H9 (cell line): ENCODE measurements around the gene PCDHGA2. TPM values are rescaled to one million over a fixed set of nuclear protein-coding genes. Genes with fewer than 3 reads are reported as not detected.

Experiments
- DNase-seq: peaks from one replicate; pipeline ENCODE4 v3.0.0-alpha.2; 2017
- H2AFZ ChIP-seq: one replicate; pipeline ENCODE4 v1.6.1; 2013; ENCODE audit warnings: mild to moderate bottlenecking, low read length, control low read depth, moderate library complexity
- H2AK5ac ChIP-seq: 2 replicates; pipeline ENCODE4 v1.6.1; 2013; ENCODE audit warnings: low read length, control low read depth, mixed read lengths; ENCODE audit not compliant: insufficient read length
- H2BK120ac ChIP-seq: one replicate; pipeline ENCODE4 v1.6.1; 2013; ENCODE audit warnings: low read depth, mild to moderate bottlenecking, low read length, control low read depth, inconsistent platforms; ENCODE audit not compliant: poor library complexity, severe bottlenecking
- H2BK12ac ChIP-seq: 2 replicates; pipeline ENCODE4 v1.6.1; 2013; ENCODE audit warnings: low read length, control low read depth, mixed read lengths, low read depth; ENCODE audit not compliant: insufficient read length
- H2BK15ac ChIP-seq: 2 replicates; pipeline ENCODE4 v1.6.1; 2013; ENCODE audit warnings: low read depth, low read length, control low read depth
- H2BK20ac ChIP-seq: one replicate; pipeline ENCODE4 v1.6.1; 2013; ENCODE audit warnings: low read depth, mild to moderate bottlenecking, low read length, control low read depth, inconsistent platforms; ENCODE audit not compliant: poor library complexity, severe bottlenecking
- H2BK5ac ChIP-seq: 2 replicates; pipeline ENCODE4 v1.6.1; 2013; ENCODE audit warnings: low read length, control low read depth, mixed read lengths; ENCODE audit not compliant: insufficient read length
- H3K14ac ChIP-seq: 2 replicates; pipeline ENCODE4 v1.6.1; 2013; ENCODE audit warnings: low read length, control low read depth; ENCODE audit not compliant: insufficient read depth
- H3K18ac ChIP-seq: 2 replicates; pipeline ENCODE4 v1.6.1; 2013; ENCODE audit warnings: low read depth, mild to moderate bottlenecking, mixed read lengths, low read length, control low read depth; ENCODE audit not compliant: insufficient read length
- H3K23ac ChIP-seq: 2 replicates; pipeline ENCODE4 v1.6.1; 2013; ENCODE audit warnings: low read length, control low read depth, mixed read lengths, low read depth; ENCODE audit not compliant: insufficient read length
- H3K23me2 ChIP-seq: 2 replicates; pipeline ENCODE4 v1.6.1; 2013; ENCODE audit warnings: low read depth, mild to moderate bottlenecking, mixed read lengths, low read length, control low read depth; ENCODE audit not compliant: insufficient read length, poor library complexity, severe bottlenecking
- H3K27ac ChIP-seq: 2 replicates; pipeline ENCODE4 v1.5.1; 2013; ENCODE audit warnings: low read length, control low read depth, mixed read lengths, low read depth; ENCODE audit not compliant: insufficient read length
- H3K27me3 ChIP-seq: 2 replicates; pipeline ENCODE4 v1.6.1; 2013; ENCODE audit warnings: low read length, control low read depth, inconsistent platforms; ENCODE audit not compliant: insufficient read depth
- H3K4ac ChIP-seq: 2 replicates; pipeline ENCODE4 v1.6.1; 2013; ENCODE audit warnings: low read depth, mild to moderate bottlenecking, control low read depth, inconsistent platforms, low read length, moderate library complexity
- H3K4me1 ChIP-seq: 2 replicates; pipeline ENCODE4 v1.6.1; 2013; ENCODE audit warnings: low read length, control low read depth, inconsistent platforms; ENCODE audit not compliant: insufficient read depth
- H3K4me2 ChIP-seq: 2 replicates; pipeline ENCODE4 v1.6.1; 2013; ENCODE audit warnings: low read length, control low read depth, mixed read lengths; ENCODE audit not compliant: insufficient read length, insufficient read depth
- H3K56ac ChIP-seq: 2 replicates; pipeline ENCODE4 v1.6.1; 2013; ENCODE audit warnings: low read depth, mild to moderate bottlenecking, mixed read lengths, low read length, control low read depth; ENCODE audit not compliant: insufficient read length
- H3K79me1 ChIP-seq: 2 replicates; pipeline ENCODE4 v1.6.1; 2013; ENCODE audit warnings: low read depth, mild to moderate bottlenecking, moderate library complexity, low read length, control low read depth, inconsistent platforms; ENCODE audit not compliant: insufficient read depth, poor library complexity, severe bottlenecking
- H3K79me2 ChIP-seq: 2 replicates; pipeline ENCODE4 v1.6.1; 2013; ENCODE audit warnings: low read length, control low read depth, inconsistent platforms; ENCODE audit not compliant: insufficient read depth
- H3K9ac ChIP-seq: 2 replicates; pipeline ENCODE4 v1.6.1; 2013; ENCODE audit warnings: low read length, control low read depth, mixed read lengths; ENCODE audit not compliant: insufficient read length; ENCODE audit errors: extremely low read depth
- H3K9me3 ChIP-seq: one replicate; pipeline ENCODE4 v1.6.1; 2013; ENCODE audit warnings: low read depth, low read length, inconsistent platforms; ENCODE audit not compliant: control insufficient read depth
- H3T11ph ChIP-seq: one replicate; pipeline ENCODE4 v1.6.1; 2013; ENCODE audit warnings: mild to moderate bottlenecking, low read length, control low read depth, inconsistent platforms
- H4K20me1 ChIP-seq: one replicate; pipeline ENCODE4 v1.6.1; 2013; ENCODE audit not compliant: control insufficient read depth, insufficient read length, insufficient read depth
- H4K5ac ChIP-seq: 2 replicates; pipeline ENCODE4 v1.6.1; 2013; ENCODE audit warnings: low read depth, mild to moderate bottlenecking, mixed read lengths, low read length, control low read depth; ENCODE audit not compliant: insufficient read length
- H4K8ac ChIP-seq: replicated peaks from 2 replicates; pipeline ENCODE4 v1.6.1; 2013; ENCODE audit warnings: low read length, control low read depth, mixed read lengths, low read depth; ENCODE audit not compliant: insufficient read length
- H4K91ac ChIP-seq: 2 replicates; pipeline ENCODE4 v1.6.1; 2013; ENCODE audit warnings: low read depth, mild to moderate bottlenecking, moderate library complexity, mixed read lengths, low read length, control low read depth; ENCODE audit not compliant: insufficient read length
- H3K27ac Mint-ChIP-seq, 3 experiments: 2 replicates in 2 of 3; 3 replicates in 1 of 3; pipeline ENCODE4 v1.8.0; 2020 to 2021; ENCODE audit warnings: mixed read lengths in 3 of 3, mild to moderate bottlenecking in 1 of 3, moderate library complexity in 1 of 3
- H3K27me3 Mint-ChIP-seq: 2 replicates; pipeline ENCODE4 v1.8.0; 2021; ENCODE audit warnings: low read depth, mild to moderate bottlenecking, moderate library complexity, mixed read lengths
- H3K36me3 Mint-ChIP-seq, 3 experiments: 2 replicates in 2 of 3; 3 replicates in 1 of 3; pipeline ENCODE4 v1.8.0; 2020 to 2021; ENCODE audit warnings: low read depth in 3 of 3, mixed read lengths in 3 of 3; ENCODE audit not compliant: insufficient read depth in 1 of 3
- H3K4me1 Mint-ChIP-seq, 2 experiments: 2 replicates each; pipeline ENCODE4 v1.8.0; 2020; ENCODE audit warnings: mixed read lengths in 2 of 2
- H3K4me3 Mint-ChIP-seq, 2 experiments: 2 replicates in 1 of 2; 3 replicates in 1 of 2; pipeline ENCODE4 v1.8.0; 2020 to 2021; ENCODE audit warnings: mild to moderate bottlenecking in 2 of 2, mixed read lengths in 2 of 2, moderate library complexity in 1 of 2
- H3K9me3 Mint-ChIP-seq, 2 experiments: 2 replicates in 1 of 2; 3 replicates in 1 of 2; pipeline ENCODE4 v1.8.0; 2020; ENCODE audit warnings: mild to moderate bottlenecking in 2 of 2, mixed read lengths in 2 of 2, moderate library complexity in 1 of 2
- WGBS: extraction: QIAGEN DNeasy Blood & Tissue Kit; methylation state at CpG from one replicate; pipeline ENCODE4 v1.1.7; 2013; ENCODE audit warnings: missing lambda C conversion rate, low lambda C conversion rate, mixed read lengths; ENCODE audit not compliant: insufficient read length; ENCODE audit errors: extremely low coverage; 5-methylcytosine and 5-hydroxymethylcytosine counted together
- total RNA-seq: library from RNA; stranded (reverse); gene quantifications from 2 replicates; pipeline ENCODE4 v1.2.1, GENCODE V29; 2021
- TF ChIP-seq, protein P1 (sequence below): fragments of 200-600 bp; sonication (generic); conservative IDR thresholded peaks from 3 replicates; pipeline ENCODE4 v1.8.0; 2021; ENCODE audit warnings: antibody characterized with exemption, mild to moderate bottlenecking

Gene PCDHGA2
- total RNA-seq, 1 experiment from 2014 or later = 0.90 TPM

DNA sequence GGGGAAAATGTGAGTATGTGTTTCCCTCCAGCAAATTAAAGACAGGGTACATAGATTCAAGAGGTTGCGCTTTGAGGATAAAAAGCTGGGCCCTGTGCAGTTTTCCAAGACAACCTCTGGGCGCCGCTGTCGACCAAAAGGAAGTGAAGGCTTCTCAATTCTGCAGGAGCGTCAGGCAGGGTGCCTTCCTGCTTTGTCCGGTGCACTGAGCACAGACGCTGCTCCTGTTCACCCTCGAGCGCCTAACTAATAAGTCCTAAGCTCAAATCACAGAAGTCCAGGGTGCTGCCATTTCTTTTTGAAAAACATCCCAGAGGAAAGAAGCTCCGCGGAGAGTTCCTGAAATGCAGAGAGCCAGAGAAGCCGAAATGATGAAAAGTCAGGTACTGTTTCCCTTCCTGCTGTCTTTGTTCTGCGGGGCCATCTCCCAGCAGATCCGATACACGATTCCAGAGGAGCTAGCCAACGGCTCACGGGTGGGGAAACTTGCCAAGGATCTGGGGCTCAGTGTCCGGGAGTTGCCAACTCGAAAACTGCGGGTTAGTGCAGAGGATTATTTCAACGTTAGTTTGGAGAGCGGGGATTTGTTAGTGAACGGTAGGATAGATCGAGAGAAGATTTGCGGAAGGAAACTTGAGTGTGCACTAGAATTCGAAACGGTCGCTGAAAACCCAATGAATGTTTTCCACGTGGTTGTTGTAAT, 11.5 kb downstream of the PCDHGA2 start, which contains the start of gene PCDHGB1:
TSS of gene PCDHGB1 (plus strand) at position 183 of the 703 bp plus-strand sequence. CDS start at position 345, 162 bp downstream.
- Histone ChIP-seq H3K56ac (no peak within 1 kb of the TSS), H3K4ac (no peak within 1 kb of the TSS), H4K8ac (no peak within 1 kb of the TSS), H3K27ac (no peak within 1 kb of the TSS), H3K18ac (peak within 1 kb of the TSS; percentile 51), H3K27me3 (no peaks in the 10 kb centered on the region), H3K4me2 (peak within 1 kb of the TSS; percentile 32), H4K5ac (no peak within 1 kb of the TSS), H3K79me2 (no peaks in the 10 kb centered on the region), H3K23ac (no peak within 1 kb of the TSS), H3K79me1 (no peaks in the 10 kb centered on the region), H2BK120ac (no peak within 1 kb of the TSS), H2AK5ac (no peak within 1 kb of the TSS), H3T11ph (no peak within 1 kb of the TSS), H3K9ac (no peak within 1 kb of the TSS), H2BK12ac (no peak within 1 kb of the TSS), H4K20me1 (no peaks in the 10 kb centered on the region), H2AFZ (peak within 1 kb of the TSS; percentile 92), H2BK20ac (no peak within 1 kb of the TSS), H2BK5ac (no peak within 1 kb of the TSS), H2BK15ac (no peak within 1 kb of the TSS), H3K14ac (peak within 1 kb of the TSS; percentile 81; the same call in 1 of the 2 replicates), H3K9me3 (peaks cover 16% of the 10 kb centered on the region), H3K4me1 (no peaks in the 10 kb centered on the region), H3K23me2 (peaks cover 4% of the 10 kb centered on the region), H4K91ac (no peak within 1 kb of the TSS)
- DNase-seq = peak; percentile 87
- Mint-ChIP-seq H3K27me3 (peaks cover 5% of the 10 kb centered on the region), H3K4me1 (peaks cover 6% of the 10 kb centered on the region in 2 experiments), H3K9me3 (peaks cover 56 to 59% of the 10 kb centered on the region in 2 experiments), H3K4me3 (peak within 1 kb of the TSS in 1 of 2 experiments; percentile 72; a peak in 3 of 5 replicates), H3K27ac (peak within 1 kb of the TSS in 2 of 3 experiments; percentile 56 to 57; a peak in 2 of 7 replicates), H3K36me3 (peaks cover 14 to 60% (median 33%) of the 10 kb centered on the region in 3 experiments)
- TF ChIP-seq, protein P1, sequence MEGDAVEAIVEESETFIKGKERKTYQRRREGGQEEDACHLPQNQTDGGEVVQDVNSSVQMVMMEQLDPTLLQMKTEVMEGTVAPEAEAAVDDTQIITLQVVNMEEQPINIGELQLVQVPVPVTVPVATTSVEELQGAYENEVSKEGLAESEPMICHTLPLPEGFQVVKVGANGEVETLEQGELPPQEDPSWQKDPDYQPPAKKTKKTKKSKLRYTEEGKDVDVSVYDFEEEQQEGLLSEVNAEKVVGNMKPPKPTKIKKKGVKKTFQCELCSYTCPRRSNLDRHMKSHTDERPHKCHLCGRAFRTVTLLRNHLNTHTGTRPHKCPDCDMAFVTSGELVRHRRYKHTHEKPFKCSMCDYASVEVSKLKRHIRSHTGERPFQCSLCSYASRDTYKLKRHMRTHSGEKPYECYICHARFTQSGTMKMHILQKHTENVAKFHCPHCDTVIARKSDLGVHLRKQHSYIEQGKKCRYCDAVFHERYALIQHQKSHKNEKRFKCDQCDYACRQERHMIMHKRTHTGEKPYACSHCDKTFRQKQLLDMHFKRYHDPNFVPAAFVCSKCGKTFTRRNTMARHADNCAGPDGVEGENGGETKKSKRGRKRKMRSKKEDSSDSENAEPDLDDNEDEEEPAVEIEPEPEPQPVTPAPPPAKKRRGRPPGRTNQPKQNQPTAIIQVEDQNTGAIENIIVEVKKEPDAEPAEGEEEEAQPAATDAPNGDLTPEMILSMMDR = peak; percentile 83
- WGBS = 100% methylated on average over 6 of the region's 29 CpGs
